Calu3 (cell line): Measurements from ENCODE around the gene POU4F3. TPM values are rescaled to one million over a fixed set of nuclear protein-coding genes. Genes with fewer than 3 reads are reported as not detected.

Experiments
- BruUV-seq: library from RNA; stranded (reverse); fragments of 400-500 nt; replicated peaks from 2 replicates; lab custom pipeline; 2021; lab: Mats Ljungman, UMichigan
- CTCF ChIA-PET: fragments of 300-600 bp; sonication (Branson Sonifier 250); formaldehyde crosslinking; loops from one replicate; lab custom pipeline; 2022; ENCODE audit warnings: antibody characterized with exemption; lab: Charles Lee
- DNase-seq: peaks from one replicate; pipeline ENCODE4 v3.0.0; 2022
- H3K27ac Mint-ChIP-seq: one replicate; pipeline ENCODE4 v1.8.0; 2022; ENCODE audit warnings: mixed read lengths; ENCODE audit not compliant: unreplicated experiment
- H3K27me3 Mint-ChIP-seq: one replicate; pipeline ENCODE4 v1.8.0; 2022; ENCODE audit warnings: mixed read lengths; ENCODE audit not compliant: unreplicated experiment
- H3K36me3 Mint-ChIP-seq: one replicate; pipeline ENCODE4 v1.8.0; 2022; ENCODE audit warnings: mild to moderate bottlenecking, moderate library complexity, mixed read lengths; ENCODE audit not compliant: insufficient read depth, unreplicated experiment
- H3K4me1 Mint-ChIP-seq: one replicate; pipeline ENCODE4 v1.8.0; 2022; ENCODE audit warnings: mild to moderate bottlenecking, low read depth, mixed read lengths; ENCODE audit not compliant: unreplicated experiment
- H3K4me3 Mint-ChIP-seq: one replicate; pipeline ENCODE4 v1.8.0; 2022; ENCODE audit warnings: mild to moderate bottlenecking, low read depth, moderate library complexity, mixed read lengths; ENCODE audit not compliant: unreplicated experiment
- H3K9me3 Mint-ChIP-seq: one replicate; pipeline ENCODE4 v1.8.0; 2022; ENCODE audit warnings: low read depth, mixed read lengths; ENCODE audit not compliant: unreplicated experiment
- CTCF ChIP-seq: fragments of 200-600 bp; IDR thresholded peaks from one replicate; pipeline ENCODE4 v1.8.0; 2022; ENCODE audit warnings: antibody characterized with exemption; ENCODE audit not compliant: unreplicated experiment
- intact Hi-C: fragments of 100-400 bp; cut with micrococcal nuclease; formaldehyde crosslinking; loops from one replicate; pipeline ENCODE4 v1.10.0; 2022; ENCODE audit not compliant: unreplicated experiment
- total RNA-seq: library from RNA; stranded (reverse); gene quantifications from 2 replicates; pipeline ENCODE4 v1.2.3, GENCODE V29; 2022

POU4F3 gene
- total RNA-seq, 1 experiment from 2014 or later: 0.19 TPM

GRCh38 chr5:146390469-146390868, 51.8 kb downstream of the POU4F3 start:
- Mint-ChIP-seq H3K27me3 (peaks cover 19% of the 10 kb centered on the region), H3K4me1 (no peaks in the 10 kb centered on the region), H3K4me3 (no peak overlapping the region), H3K9me3 (no peaks in the 10 kb centered on the region), H3K36me3 (no peaks in the 10 kb centered on the region), H3K27ac (no peak overlapping the region)
- intact Hi-C loops: no loop called here
- BruUV-seq: no TSS peak
- TF ChIP-seq CTCF: peak; percentile 24
- peak; percentile 16 for DNase-seq
- CTCF ChIA-PET: interaction anchor here (0.6 kb wide), 2 partner anchors 40 to 980 kb away, joined by 3 to 4 read pairs; no protein-coding TSS in a partner anchor

Other genes starting within 250 kb of the POU4F3 start
- 1.4 and 3.8 TPM in 2 replicates for gene PLAC8L1, start 233.3 kb upstream of the POU4F3 start, total RNA-seq
- 189 and 224 TPM in 2 replicates for gene LARS1, start 156.2 kb upstream of the POU4F3 start, total RNA-seq
- gene RBM27, start 135.2 kb upstream of the POU4F3 start, total RNA-seq: 24.1 and 26.3 TPM in 2 replicates
- 122 and 133 TPM in 2 replicates for gene TCERG1, start 108.5 kb downstream of the POU4F3 start, total RNA-seq
- gene GPR151, start 177.4 kb downstream of the POU4F3 start, total RNA-seq: not detected in 2 replicates